Gastroesophageal sphincter (tissue), 3 donors: ENCODE data around the gene PRKAB2.

Experiments used
- POLR2AphosphoS5 ChIP-seq: sonication (generic); formaldehyde crosslinking; IDR thresholded peaks from one replicate; pipeline ENCODE4 v1.6.1; 2017; ENCODE audit warnings: antibody characterized with exemption
- TF ChIP-seq, protein P1 (sequence below), 4 experiments: fragments of 200-600 bp in 2 of 4; fragments of 450-650 bp in 2 of 4; sonication (generic) in 1 of 4; IDR thresholded peaks; one replicate each; pipeline ENCODE4 v1.5.1; 2017 to 2019; ENCODE audit warnings: antibody characterized with exemption in 4 of 4, mild to moderate bottlenecking in 2 of 4, moderate library complexity in 2 of 4

DNA sequence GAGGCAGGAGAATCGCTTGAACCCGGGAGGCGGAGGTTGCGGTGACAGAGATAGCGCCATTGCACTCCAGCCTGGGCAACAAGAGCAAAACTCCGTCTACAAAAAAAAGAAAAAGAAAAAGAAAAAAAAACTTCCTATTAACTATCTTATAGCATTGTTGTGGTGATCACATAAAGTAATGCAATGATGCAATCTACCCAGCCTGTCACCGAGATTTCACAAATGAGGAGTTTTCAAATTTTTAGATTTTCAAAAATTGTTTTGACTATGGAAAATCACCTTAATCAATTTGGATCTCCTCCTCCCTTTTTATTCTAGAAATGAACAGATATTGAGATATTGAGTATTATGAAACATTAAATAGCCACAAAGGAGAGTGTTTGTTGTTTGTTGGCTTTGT lies 44.9 kb upstream of the PRKAB2 start:
- TF ChIP-seq, protein P1, sequence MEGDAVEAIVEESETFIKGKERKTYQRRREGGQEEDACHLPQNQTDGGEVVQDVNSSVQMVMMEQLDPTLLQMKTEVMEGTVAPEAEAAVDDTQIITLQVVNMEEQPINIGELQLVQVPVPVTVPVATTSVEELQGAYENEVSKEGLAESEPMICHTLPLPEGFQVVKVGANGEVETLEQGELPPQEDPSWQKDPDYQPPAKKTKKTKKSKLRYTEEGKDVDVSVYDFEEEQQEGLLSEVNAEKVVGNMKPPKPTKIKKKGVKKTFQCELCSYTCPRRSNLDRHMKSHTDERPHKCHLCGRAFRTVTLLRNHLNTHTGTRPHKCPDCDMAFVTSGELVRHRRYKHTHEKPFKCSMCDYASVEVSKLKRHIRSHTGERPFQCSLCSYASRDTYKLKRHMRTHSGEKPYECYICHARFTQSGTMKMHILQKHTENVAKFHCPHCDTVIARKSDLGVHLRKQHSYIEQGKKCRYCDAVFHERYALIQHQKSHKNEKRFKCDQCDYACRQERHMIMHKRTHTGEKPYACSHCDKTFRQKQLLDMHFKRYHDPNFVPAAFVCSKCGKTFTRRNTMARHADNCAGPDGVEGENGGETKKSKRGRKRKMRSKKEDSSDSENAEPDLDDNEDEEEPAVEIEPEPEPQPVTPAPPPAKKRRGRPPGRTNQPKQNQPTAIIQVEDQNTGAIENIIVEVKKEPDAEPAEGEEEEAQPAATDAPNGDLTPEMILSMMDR (IDR thresholded peaks at IDR 0.05): no peak
- TF ChIP-seq POLR2AphosphoS5: no peak
